K562 (cell line): Measurements from ENCODE around the gene HOXB5. TPM values are rescaled to one million over a fixed set of nuclear protein-coding genes. Genes with fewer than 3 reads are reported as not detected.

ENCODE experiments used
- E2F1 ChIP-seq: sonication (generic); formaldehyde crosslinking; IDR thresholded peaks from 2 replicates; pipeline ENCODE4 v1.8.1; 2023; ENCODE audit warnings: mild to moderate bottlenecking, missing genetic modification reagents, moderate library complexity
- NR1H2 ChIP-seq: sonication (generic); formaldehyde crosslinking; IDR thresholded peaks from 2 replicates; pipeline ENCODE4 v1.4.0; 2020; ENCODE audit warnings: mild to moderate bottlenecking, missing genetic modification reagents
- NR2F6 ChIP-seq: fragments of 450-650 bp; formaldehyde crosslinking; IDR thresholded peaks from 2 replicates; pipeline ENCODE4 v1.4.0; 2020; ENCODE audit warnings: mild to moderate bottlenecking
- POLR2G ChIP-seq: fragments of 200-400 bp; formaldehyde crosslinking; IDR thresholded peaks from 2 replicates; pipeline ENCODE4 v1.6.1; 2017; ENCODE audit warnings: low read depth, mild to moderate bottlenecking, antibody characterized with exemption, low read length, moderate library complexity
- RCOR1 ChIP-seq, 2 experiments: IDR thresholded peaks; 2 replicates each; pipeline ENCODE4 v1.6.1; 2012; ENCODE audit warnings: low read depth in 2 of 2, low read length in 2 of 2, borderline replicate concordance in 1 of 2, improper control_type of control experiment in 1 of 2
- YY1 ChIP-seq, 3 experiments: IDR thresholded peaks; 2 replicates each; pipeline ENCODE4 v1.6.1; 2011; ENCODE audit warnings: low read length in 2 of 3, mild to moderate bottlenecking in 2 of 3, moderate library complexity in 2 of 3, borderline replicate concordance in 1 of 3, control low read depth in 1 of 3, low read depth in 1 of 3; ENCODE audit not compliant: insufficient read depth in 3 of 3, insufficient replicate concordance in 2 of 3, control insufficient read depth in 1 of 3, insufficient read length in 1 of 3; ENCODE audit errors: extremely low read depth in 1 of 3
- ZNF175 ChIP-seq: fragments of 200-800 bp; sonication (Bioruptor generic); IDR thresholded peaks from 2 replicates; pipeline ENCODE4 v1.6.1; 2016; ENCODE audit warnings: low read depth, mild to moderate bottlenecking, missing genetic modification characterization, missing compliant biosample characterization
- ZNF274 ChIP-seq: IDR thresholded peaks from 2 replicates; pipeline ENCODE4 v1.6.1; 2011; ENCODE audit warnings: low read depth, mild to moderate bottlenecking, low read length, moderate library complexity, borderline replicate concordance
- polyA plus RNA-seq, 8 experiments: library from polyadenylated mRNA; depleted of rRNA in 4 of 8; stranded (reverse) in 5 of 8; unstranded in 3 of 8; fragments of >200 nt; fragmentation: Nextera tagmentation in 2 of 8; fragmentation: Illumina TruSeq in 1 of 8; extraction: Ambion mirVana in 2 of 8; extraction: Trizol in 1 of 8; gene quantifications; 2 replicates each; pipeline versions ENCODE4 v1.2.1 to v1.2.3, GENCODE V29; 2011 to 2014; ENCODE audit warnings: inconsistent platforms in 1 of 8, missing spikeins in 1 of 8
- total RNA-seq, 7 experiments: library from RNA; depleted of rRNA in 6 of 7; stranded (reverse); fragments of >200 nt in 6 of 7; fragmentation: Illumina TruSeq in 2 of 7; extraction: Trizol in 2 of 7; gene quantifications; 2 replicates each; pipeline versions ENCODE4 v1.2.1 to v1.2.3, GENCODE V29; 2011 to 2021; ENCODE audit warnings: low replicate concordance in 1 of 7
- TF ChIP-seq, protein P1 (sequence below): fragments of 450-650 bp; conservative IDR thresholded peaks from 2 replicates; pipeline ENCODE4 v1.6.1; 2016; ENCODE audit warnings: missing genetic modification characterization, low read depth, mild to moderate bottlenecking, control low read depth, missing compliant biosample characterization
- TF ChIP-seq, protein P2 (sequence below): IDR thresholded peaks from 2 replicates; pipeline ENCODE4 v1.6.1; 2011; ENCODE audit not compliant: insufficient read length; ENCODE audit errors: extremely low read depth

The HOXB5 gene
- total and polyA plus RNA-seq, 9 of the 15 experiments (the other 6 are each of a cell fraction or from before 2014, with no cell fraction given) = 0.24 to 2.7 (median 0.65) TPM

DNA sequence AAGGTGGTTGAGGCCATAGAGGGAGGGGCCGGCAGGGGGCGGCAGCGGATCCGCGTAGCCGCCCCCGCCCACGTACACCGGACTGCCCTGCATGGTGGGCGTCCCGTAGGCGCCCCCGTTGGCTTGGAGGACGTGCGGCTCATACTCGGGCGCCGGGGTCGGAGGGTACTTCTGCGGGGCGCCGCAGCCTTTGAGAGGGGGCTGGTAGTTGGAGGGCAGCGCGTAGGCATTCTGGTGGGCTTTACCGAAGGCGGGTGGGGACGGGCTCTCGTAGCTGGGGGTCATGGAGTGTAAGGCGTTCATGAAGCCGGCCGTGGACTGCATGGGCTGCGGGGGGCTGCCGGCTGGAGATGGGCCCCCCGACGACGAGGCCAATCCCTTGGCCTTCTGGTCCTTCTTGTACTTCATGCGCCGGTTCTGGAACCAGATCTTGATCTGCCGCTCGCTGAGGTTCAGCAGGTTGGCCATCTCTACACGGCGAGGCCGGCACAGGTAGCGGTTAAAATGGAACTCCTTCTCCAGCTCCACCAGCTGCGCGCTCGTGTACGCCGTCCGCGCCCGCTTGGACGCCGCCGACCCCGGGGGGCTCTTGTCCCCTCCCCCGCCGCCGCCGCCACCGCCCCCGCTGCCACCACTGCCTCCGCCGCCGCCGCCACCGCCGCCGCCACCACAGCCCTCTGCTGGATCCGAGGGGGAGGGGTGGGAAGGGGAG lies 42.9 kb downstream of the HOXB5 start (continued):
- no peak for TF ChIP-seq E2F1 (CRISPR knock-in tag)
- no peak for TF ChIP-seq NR2F6 (CRISPR knock-in tag)
- TF ChIP-seq, protein P1, sequence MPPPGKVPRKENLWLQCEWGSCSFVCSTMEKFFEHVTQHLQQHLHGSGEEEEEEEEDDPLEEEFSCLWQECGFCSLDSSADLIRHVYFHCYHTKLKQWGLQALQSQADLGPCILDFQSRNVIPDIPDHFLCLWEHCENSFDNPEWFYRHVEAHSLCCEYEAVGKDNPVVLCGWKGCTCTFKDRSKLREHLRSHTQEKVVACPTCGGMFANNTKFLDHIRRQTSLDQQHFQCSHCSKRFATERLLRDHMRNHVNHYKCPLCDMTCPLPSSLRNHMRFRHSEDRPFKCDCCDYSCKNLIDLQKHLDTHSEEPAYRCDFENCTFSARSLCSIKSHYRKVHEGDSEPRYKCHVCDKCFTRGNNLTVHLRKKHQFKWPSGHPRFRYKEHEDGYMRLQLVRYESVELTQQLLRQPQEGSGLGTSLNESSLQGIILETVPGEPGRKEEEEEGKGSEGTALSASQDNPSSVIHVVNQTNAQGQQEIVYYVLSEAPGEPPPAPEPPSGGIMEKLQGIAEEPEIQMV = no peak
- no peak for TF ChIP-seq RCOR1 (IDR thresholded peaks at IDR 0.05; ENCODE audit: borderline replicate concordance in 1 of 2, low read depth in 2 of 2, low read length in 2 of 2)
- TF ChIP-seq ZNF175 (CRISPR knock-in tag) = no peak
- TF ChIP-seq, protein P2, sequence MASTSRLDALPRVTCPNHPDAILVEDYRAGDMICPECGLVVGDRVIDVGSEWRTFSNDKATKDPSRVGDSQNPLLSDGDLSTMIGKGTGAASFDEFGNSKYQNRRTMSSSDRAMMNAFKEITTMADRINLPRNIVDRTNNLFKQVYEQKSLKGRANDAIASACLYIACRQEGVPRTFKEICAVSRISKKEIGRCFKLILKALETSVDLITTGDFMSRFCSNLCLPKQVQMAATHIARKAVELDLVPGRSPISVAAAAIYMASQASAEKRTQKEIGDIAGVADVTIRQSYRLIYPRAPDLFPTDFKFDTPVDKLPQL = no peak
- no peak for TF ChIP-seq NR1H2 (CRISPR knock-in tag)
- TF ChIP-seq YY1 (IDR thresholded peaks at IDR 0.05; ENCODE audit: borderline replicate concordance in 1 of 3, control insufficient read depth in 1 of 3, extremely low read depth in 1 of 3, insufficient read depth in 3 of 3, insufficient read length in 1 of 3, insufficient replicate concordance in 2 of 3, low read depth in 1 of 3, low read length in 2 of 3) = no peak
- peak; percentile 70 for TF ChIP-seq POLR2G
- TF ChIP-seq ZNF274 = no peak
- TF ChIP-seq, all 486 proteins: peak for 5
